ENCODE measurements around the gene ERMARD.

DNA sequence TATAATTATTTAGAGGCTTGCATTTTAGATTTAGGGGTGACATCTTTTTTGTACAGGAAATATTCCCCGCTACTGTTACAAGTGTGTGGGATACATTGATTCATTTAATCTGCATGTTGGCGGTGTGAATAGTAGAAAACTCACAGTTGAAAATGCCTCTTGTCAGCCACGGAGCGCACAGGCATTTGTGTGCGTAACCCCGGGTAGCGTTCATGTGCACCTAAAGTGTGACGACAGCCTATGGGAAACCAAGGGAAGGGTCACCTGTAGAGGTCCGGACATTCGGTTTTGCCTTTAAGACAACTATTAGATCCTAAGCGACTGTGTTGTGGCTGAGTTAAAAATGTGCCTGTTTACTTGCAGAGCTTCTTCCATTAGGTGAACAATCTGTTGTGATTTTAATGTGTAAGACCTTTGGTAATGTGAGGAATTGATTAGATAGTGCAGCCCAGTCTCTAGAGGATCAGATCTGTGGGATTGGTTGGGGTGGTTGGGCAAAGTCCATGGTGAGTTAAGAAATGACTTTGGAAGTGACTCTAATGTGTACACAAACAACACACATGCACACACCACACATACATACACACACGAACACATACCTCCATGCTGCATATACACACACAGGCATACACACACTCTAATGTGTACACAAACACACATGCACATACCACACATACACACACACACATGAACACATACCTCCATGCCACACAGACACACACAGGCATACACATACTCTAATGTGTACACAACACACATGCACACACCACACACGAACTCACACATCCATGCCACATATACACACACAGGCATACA is 15.7 kb downstream of the ERMARD start:
- TF ChIP-seq POLR2A (IDR thresholded peaks at IDR 0.05): no peak
- TF ChIP-seq, protein P1, sequence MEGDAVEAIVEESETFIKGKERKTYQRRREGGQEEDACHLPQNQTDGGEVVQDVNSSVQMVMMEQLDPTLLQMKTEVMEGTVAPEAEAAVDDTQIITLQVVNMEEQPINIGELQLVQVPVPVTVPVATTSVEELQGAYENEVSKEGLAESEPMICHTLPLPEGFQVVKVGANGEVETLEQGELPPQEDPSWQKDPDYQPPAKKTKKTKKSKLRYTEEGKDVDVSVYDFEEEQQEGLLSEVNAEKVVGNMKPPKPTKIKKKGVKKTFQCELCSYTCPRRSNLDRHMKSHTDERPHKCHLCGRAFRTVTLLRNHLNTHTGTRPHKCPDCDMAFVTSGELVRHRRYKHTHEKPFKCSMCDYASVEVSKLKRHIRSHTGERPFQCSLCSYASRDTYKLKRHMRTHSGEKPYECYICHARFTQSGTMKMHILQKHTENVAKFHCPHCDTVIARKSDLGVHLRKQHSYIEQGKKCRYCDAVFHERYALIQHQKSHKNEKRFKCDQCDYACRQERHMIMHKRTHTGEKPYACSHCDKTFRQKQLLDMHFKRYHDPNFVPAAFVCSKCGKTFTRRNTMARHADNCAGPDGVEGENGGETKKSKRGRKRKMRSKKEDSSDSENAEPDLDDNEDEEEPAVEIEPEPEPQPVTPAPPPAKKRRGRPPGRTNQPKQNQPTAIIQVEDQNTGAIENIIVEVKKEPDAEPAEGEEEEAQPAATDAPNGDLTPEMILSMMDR (IDR thresholded peaks at IDR 0.05): no peak
